RWPE1 (cell line): ENCODE results near the gene GRIA4.
"Not testable (repeated sequence)": the region's sequence is repeated elsewhere in the genome, so short reads cannot be mapped to it uniquely, and the experiment has no call there.

ENCODE experiments used
- CTCF ChIA-PET: fragments of 350-600 bp; sonication (Branson Sonifier 250); formaldehyde crosslinking; extraction: SDS; loops from one replicate; lab custom pipeline; 2021; lab: Yijun Ruan, JAX
- POLR2A ChIA-PET: fragments of 400-600 bp; formaldehyde crosslinking; extraction: SDS; loops from one replicate; lab custom pipeline; 2020; ENCODE audit warnings: antibody characterized with exemption; ENCODE audit not compliant: low non-redundant PET; lab: Yijun Ruan, JAX
- DNase-seq: peaks from one replicate; pipeline ENCODE4 v3.0.0; 2012; ENCODE audit warnings: low spot score
- H3K27ac ChIP-seq: fragments of 450-650 bp; 2 replicates; pipeline ENCODE4 v1.5.1; 2017
- CTCF ChIP-seq: fragments of 450-650 bp; conservative IDR thresholded peaks from 2 replicates; pipeline ENCODE4 v1.5.1; 2017; ENCODE audit warnings: low read depth, mild to moderate bottlenecking

GRIA4 gene

DNA sequence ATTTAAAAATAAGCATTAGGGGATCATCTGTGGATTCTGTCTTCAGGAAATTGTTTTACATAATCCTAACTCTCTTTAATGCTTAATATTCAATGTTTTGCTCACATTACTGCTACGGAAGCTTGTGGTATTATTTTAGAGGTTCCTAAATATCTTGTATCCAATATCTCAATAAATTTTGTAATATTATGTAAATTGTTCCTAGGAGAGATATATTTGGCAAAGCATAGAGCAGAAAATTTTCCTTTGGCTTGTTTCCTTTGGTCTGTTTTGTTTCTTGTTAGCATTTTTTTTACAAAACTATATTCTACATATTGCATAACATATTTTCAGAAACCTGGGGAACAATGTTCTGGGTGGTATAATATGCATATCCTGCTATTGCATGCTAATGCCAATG is 144.8 kb downstream of the GRIA4 start:
- TF ChIP-seq CTCF, result no peak
- no peak for DNase-seq
- H3K27ac ChIP-seq, result no peak overlapping the region
- POLR2A ChIA-PET, result no interaction called here
- CTCF ChIA-PET, result no interaction called here

- ChIA-PET POLR2A (no interaction called here), CTCF (no interaction called here)
- H3K27ac ChIP-seq, result no peak overlapping the region
- DNase-seq, result no peak
- TF ChIP-seq CTCF, result no peak
Measured at GRCh38 chr11:105757107-105757506, 147.2 kb downstream of the GRIA4 start.

- POLR2A ChIA-PET, result no interaction called here
- H3K27ac ChIP-seq, result no peak overlapping the region
- CTCF ChIA-PET, result interaction anchor here (0.6 kb wide), 1 partner anchor 1261 kb away, joined by 3 read pairs; no protein-coding TSS in a partner anchor
- no peak for TF ChIP-seq CTCF
- DNase-seq, result no peak
Measured at GRCh38 chr11:105763594-105763993, 153.7 kb downstream of the GRIA4 start.

DNA sequence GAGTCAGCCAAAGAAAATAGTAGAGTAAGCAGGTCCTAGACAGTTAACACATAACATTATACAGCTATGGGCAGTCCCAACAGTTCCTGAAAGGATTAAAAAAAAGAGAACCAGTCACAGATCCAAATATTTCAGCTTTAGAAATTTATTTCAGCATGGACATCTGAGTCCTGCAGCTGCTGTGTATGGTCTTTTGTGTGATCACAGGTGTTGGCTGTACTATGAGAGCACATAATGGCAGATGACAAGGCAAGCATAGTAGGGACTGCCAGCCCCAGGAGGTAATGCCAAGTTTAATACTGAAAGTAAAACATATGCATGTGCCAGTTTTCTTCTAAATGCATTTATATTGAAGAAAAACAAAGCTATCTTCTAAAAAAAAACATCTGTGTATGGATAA is 158.1 kb downstream of the GRIA4 start:
- CTCF ChIA-PET, result no interaction called here
- TF ChIP-seq CTCF, result no peak
- no peak overlapping the region for H3K27ac ChIP-seq
- no peak for DNase-seq
- POLR2A ChIA-PET, result no interaction called here

- ChIA-PET CTCF (no interaction called here), POLR2A (no interaction called here)
- DNase-seq, result no peak
- TF ChIP-seq CTCF, result no peak
- H3K27ac ChIP-seq, result no peak overlapping the region
Measured at GRCh38 chr11:105769627-105770026, 159.8 kb downstream of the GRIA4 start.

- DNase-seq, CTCF ChIA-PET, POLR2A ChIA-PET, H3K27ac ChIP-seq: not testable (repeated sequence)
Measured at GRCh38 chr11:105773452-105773851, 163.6 kb downstream of the GRIA4 start.

GRCh38 chr11:105774899-105775298 is 165.0 kb downstream of the GRIA4 start:
- ChIA-PET POLR2A (no interaction called here), CTCF (no interaction called here)
- DNase-seq, result no peak
- TF ChIP-seq CTCF, result no peak
- no peak overlapping the region for H3K27ac ChIP-seq
